ENCODE results near the gene IFT27. TPM values are rescaled to one million over a fixed set of nuclear protein-coding genes. Genes with fewer than 3 reads are reported as not detected.

The IFT27 gene
- polyA plus RNA-seq, 1 donor from 2014 or later, result 111 TPM

DNA sequence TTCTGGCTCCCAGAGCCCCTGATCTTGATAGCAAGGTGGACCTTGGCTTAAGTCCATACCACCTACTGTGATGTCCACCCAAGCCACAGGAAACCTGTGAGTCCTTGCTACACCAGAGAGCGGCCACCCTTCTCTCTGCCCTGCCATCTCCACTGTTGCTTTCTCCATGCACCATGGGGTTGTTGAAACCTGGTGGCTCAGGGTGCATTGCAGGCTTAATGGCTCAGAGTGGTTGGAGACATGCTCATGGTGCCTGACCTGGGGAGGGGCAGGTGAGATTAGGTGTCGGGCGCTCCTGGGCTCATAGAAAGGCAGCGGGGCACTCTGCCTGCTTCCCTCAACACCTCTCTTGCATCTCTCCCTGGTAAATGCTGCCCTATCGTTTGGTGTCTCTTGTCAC, 47.4 kb downstream of the IFT27 start:
- Histone ChIP-seq H3K9me3 (ENCODE audit: low read length) (no peaks in the 10 kb centered on the region), H3K4me3 (ENCODE audit: low read length) (no peak overlapping the region), H3K9ac (ENCODE audit: low read length) (no peak overlapping the region), H3F3A (ENCODE audit: insufficient read depth, low read length, poor library complexity, severe bottlenecking) (no peaks in the 10 kb centered on the region), H2AFZ (ENCODE audit: low read depth, low read length) (no peak overlapping the region), H4K20me1 (ENCODE audit: insufficient read depth) (no peaks in the 10 kb centered on the region), H3K27me3 (ENCODE audit: insufficient read depth, low read depth, low read length) (no peaks in the 10 kb centered on the region), H3K36me3 (ENCODE audit: insufficient read depth, low read length) (no peaks in the 10 kb centered on the region), H3K4me2 (ENCODE audit: low read length) (no peak overlapping the region), H3K27ac (ENCODE audit: low read length) (no peak overlapping the region), H3K9me2 (ENCODE audit: insufficient read depth, low read length) (no peaks in the 10 kb centered on the region), H3K79me2 (replicated peaks; ENCODE audit: insufficient read depth, low read length) (no peaks in the 10 kb centered on the region)
- TF ChIP-seq POLR2AphosphoS5 (IDR thresholded peaks at IDR 0.05) (no peak), MXI1 (conservative IDR thresholded peaks at IDR 0.05; ENCODE audit: poor library complexity, severe bottlenecking) (no peak), SMC3 (conservative IDR thresholded peaks at IDR 0.05; ENCODE audit: poor library complexity) (no peak), EP300 (conservative IDR thresholded peaks at IDR 0.05; ENCODE audit: poor library complexity, severe bottlenecking) (no peak), TAF1 (IDR thresholded peaks at IDR 0.05; ENCODE audit: low read depth) (no peak), RAD21 (conservative IDR thresholded peaks at IDR 0.05) (no peak), EZH2 (IDR thresholded peaks at IDR 0.05; ENCODE audit: borderline replicate concordance, insufficient read depth, low read length, poor library complexity, severe bottlenecking) (no peak)
- TF ChIP-seq, protein P1, sequence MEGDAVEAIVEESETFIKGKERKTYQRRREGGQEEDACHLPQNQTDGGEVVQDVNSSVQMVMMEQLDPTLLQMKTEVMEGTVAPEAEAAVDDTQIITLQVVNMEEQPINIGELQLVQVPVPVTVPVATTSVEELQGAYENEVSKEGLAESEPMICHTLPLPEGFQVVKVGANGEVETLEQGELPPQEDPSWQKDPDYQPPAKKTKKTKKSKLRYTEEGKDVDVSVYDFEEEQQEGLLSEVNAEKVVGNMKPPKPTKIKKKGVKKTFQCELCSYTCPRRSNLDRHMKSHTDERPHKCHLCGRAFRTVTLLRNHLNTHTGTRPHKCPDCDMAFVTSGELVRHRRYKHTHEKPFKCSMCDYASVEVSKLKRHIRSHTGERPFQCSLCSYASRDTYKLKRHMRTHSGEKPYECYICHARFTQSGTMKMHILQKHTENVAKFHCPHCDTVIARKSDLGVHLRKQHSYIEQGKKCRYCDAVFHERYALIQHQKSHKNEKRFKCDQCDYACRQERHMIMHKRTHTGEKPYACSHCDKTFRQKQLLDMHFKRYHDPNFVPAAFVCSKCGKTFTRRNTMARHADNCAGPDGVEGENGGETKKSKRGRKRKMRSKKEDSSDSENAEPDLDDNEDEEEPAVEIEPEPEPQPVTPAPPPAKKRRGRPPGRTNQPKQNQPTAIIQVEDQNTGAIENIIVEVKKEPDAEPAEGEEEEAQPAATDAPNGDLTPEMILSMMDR (IDR thresholded peaks at IDR 0.05; ENCODE audit: poor library complexity, severe bottlenecking), result no peak
- TF ChIP-seq, protein P2, sequence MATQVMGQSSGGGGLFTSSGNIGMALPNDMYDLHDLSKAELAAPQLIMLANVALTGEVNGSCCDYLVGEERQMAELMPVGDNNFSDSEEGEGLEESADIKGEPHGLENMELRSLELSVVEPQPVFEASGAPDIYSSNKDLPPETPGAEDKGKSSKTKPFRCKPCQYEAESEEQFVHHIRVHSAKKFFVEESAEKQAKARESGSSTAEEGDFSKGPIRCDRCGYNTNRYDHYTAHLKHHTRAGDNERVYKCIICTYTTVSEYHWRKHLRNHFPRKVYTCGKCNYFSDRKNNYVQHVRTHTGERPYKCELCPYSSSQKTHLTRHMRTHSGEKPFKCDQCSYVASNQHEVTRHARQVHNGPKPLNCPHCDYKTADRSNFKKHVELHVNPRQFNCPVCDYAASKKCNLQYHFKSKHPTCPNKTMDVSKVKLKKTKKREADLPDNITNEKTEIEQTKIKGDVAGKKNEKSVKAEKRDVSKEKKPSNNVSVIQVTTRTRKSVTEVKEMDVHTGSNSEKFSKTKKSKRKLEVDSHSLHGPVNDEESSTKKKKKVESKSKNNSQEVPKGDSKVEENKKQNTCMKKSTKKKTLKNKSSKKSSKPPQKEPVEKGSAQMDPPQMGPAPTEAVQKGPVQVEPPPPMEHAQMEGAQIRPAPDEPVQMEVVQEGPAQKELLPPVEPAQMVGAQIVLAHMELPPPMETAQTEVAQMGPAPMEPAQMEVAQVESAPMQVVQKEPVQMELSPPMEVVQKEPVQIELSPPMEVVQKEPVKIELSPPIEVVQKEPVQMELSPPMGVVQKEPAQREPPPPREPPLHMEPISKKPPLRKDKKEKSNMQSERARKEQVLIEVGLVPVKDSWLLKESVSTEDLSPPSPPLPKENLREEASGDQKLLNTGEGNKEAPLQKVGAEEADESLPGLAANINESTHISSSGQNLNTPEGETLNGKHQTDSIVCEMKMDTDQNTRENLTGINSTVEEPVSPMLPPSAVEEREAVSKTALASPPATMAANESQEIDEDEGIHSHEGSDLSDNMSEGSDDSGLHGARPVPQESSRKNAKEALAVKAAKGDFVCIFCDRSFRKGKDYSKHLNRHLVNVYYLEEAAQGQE (IDR thresholded peaks at IDR 0.05; ENCODE audit: borderline replicate concordance), result no peak

DNA sequence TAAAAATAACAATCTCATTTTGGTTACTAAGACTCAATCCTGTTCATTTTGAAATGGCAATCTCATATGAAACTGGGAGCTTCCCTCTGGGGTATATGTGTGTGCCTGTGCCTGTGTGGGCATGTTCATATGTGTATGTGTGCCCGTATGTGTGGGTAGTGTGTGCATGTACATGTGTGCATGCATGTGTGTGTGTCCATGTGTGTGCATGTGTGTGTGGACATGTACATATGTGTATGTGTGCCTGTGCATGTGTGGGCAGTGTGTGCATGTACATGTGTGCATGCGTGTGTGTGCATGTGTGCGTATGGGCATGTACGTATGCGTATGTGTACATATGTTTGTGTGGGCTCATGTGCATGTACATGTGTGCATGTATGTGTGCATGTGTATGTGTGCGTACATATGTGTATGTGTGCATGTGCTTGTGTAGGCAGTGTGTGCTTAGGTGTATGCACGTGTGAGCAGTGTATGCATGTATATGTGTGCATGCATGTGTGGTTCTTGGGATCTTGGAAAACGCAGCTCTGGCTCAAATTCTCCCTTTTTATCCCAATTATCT, 47.9 kb downstream of the IFT27 start:
- no peaks in the 10 kb centered on the region for H3K9me2 ChIP-seq (ENCODE audit: insufficient read depth, low read length)
- H3K36me3 ChIP-seq (ENCODE audit: insufficient read depth, low read length), result no peaks in the 10 kb centered on the region
- no peaks in the 10 kb centered on the region for H3K79me2 ChIP-seq (replicated peaks; ENCODE audit: insufficient read depth, low read length)
- H3K4me2 ChIP-seq (ENCODE audit: low read length), result no peak overlapping the region
- H3F3A ChIP-seq (ENCODE audit: insufficient read depth, low read length, poor library complexity, severe bottlenecking), result no peaks in the 10 kb centered on the region
- no peaks in the 10 kb centered on the region for H4K20me1 ChIP-seq (ENCODE audit: insufficient read depth)
- no peak overlapping the region for H3K4me3 ChIP-seq (ENCODE audit: low read length)
- H3K27me3 ChIP-seq (ENCODE audit: insufficient read depth, low read depth, low read length), result peaks cover under 1% of the 10 kb centered on the region
- H3K27ac ChIP-seq (ENCODE audit: low read length), result no peak overlapping the region
- no peak overlapping the region for H3K9ac ChIP-seq (ENCODE audit: low read length)
- H2AFZ ChIP-seq (ENCODE audit: low read depth, low read length), result no peak overlapping the region
- no peaks in the 10 kb centered on the region for H3K9me3 ChIP-seq (ENCODE audit: low read length)
- no peak for TF ChIP-seq RAD21 (conservative IDR thresholded peaks at IDR 0.05)
- TF ChIP-seq EP300 (conservative IDR thresholded peaks at IDR 0.05; ENCODE audit: poor library complexity, severe bottlenecking), result no peak
- TF ChIP-seq SMC3 (conservative IDR thresholded peaks at IDR 0.05; ENCODE audit: poor library complexity), result no peak
- TF ChIP-seq EZH2 (IDR thresholded peaks at IDR 0.05; ENCODE audit: borderline replicate concordance, insufficient read depth, low read length, poor library complexity, severe bottlenecking), result no peak
- TF ChIP-seq POLR2AphosphoS5 (IDR thresholded peaks at IDR 0.05), result no peak
- no peak for TF ChIP-seq MXI1 (conservative IDR thresholded peaks at IDR 0.05; ENCODE audit: poor library complexity, severe bottlenecking)
- TF ChIP-seq, protein P1 (IDR thresholded peaks at IDR 0.05; ENCODE audit: poor library complexity, severe bottlenecking), result no peak
- TF ChIP-seq, protein P2 (IDR thresholded peaks at IDR 0.05; ENCODE audit: borderline replicate concordance), result no peak
- TF ChIP-seq TAF1 (IDR thresholded peaks at IDR 0.05; ENCODE audit: low read depth), result no peak
